PC-9 (cell line): ENCODE results near the gene MFAP2. TPM values are rescaled to one million over a fixed set of nuclear protein-coding genes. Genes with fewer than 3 reads are reported as not detected.

Experiments
- BruUV-seq: library from RNA; stranded (reverse); fragments of 400-500 nt; replicated peaks from 2 replicates; lab custom pipeline; 2021; lab: Mats Ljungman, UMichigan
- CTCF ChIA-PET: fragments of 300-600 bp; sonication (Branson Sonifier 250); formaldehyde crosslinking; loops from one replicate; lab custom pipeline; 2022; ENCODE audit warnings: antibody characterized with exemption; lab: Charles Lee
- POLR2A ChIA-PET: fragments of 300-600 bp; sonication (Branson Sonifier 250); formaldehyde crosslinking; loops from one replicate; lab custom pipeline; 2022; ENCODE audit warnings: antibody characterized with exemption; ENCODE audit not compliant: unreplicated experiment; lab: Charles Lee
- DNase-seq, 2 experiments: peaks; one replicate each; pipeline versions ENCODE4 v3.0.0 to v3.0.0-alpha.2; 2015 to 2022; ENCODE audit warnings: mixed read lengths in 1 of 2
- H2AFZ ChIP-seq: fragments of 200-600 bp; sonication (generic); 2 replicates; pipeline ENCODE4 v1.8.1; 2017; ENCODE audit warnings: antibody characterized with exemption
- H3F3A ChIP-seq: fragments of 200-600 bp; sonication (generic); 2 replicates; pipeline ENCODE4 v1.8.1; 2017; ENCODE audit warnings: antibody characterized with exemption, mild to moderate bottlenecking, low read depth; ENCODE audit not compliant: insufficient read depth
- H3K27ac ChIP-seq: fragments of 200-600 bp; sonication (generic); 2 replicates; pipeline ENCODE4 v1.6.1; 2016; ENCODE audit warnings: mixed run types
- H3K27me3 ChIP-seq: fragments of 200-600 bp; sonication (generic); 2 replicates; pipeline ENCODE4 v1.6.1; 2016; ENCODE audit warnings: low read depth, mixed run types; ENCODE audit not compliant: insufficient read depth
- H3K36me3 ChIP-seq: fragments of 200-600 bp; sonication (generic); 2 replicates; pipeline ENCODE4 v1.6.1; 2016; ENCODE audit warnings: low read depth, mixed run types
- H3K4me1 ChIP-seq: fragments of 200-600 bp; sonication (generic); replicated peaks from 2 replicates; pipeline ENCODE4 v1.6.1; 2016; ENCODE audit warnings: mixed run types; ENCODE audit not compliant: insufficient read depth
- H3K4me2 ChIP-seq: fragments of 200-600 bp; sonication (generic); 2 replicates; pipeline ENCODE4 v1.6.1; 2017; ENCODE audit warnings: mixed run types
- H3K4me3 ChIP-seq: fragments of 200-600 bp; sonication (generic); 2 replicates; pipeline ENCODE4 v1.6.1; 2016; ENCODE audit warnings: mixed run types
- H3K79me2 ChIP-seq: fragments of 200-600 bp; sonication (generic); 2 replicates; pipeline ENCODE4 v1.6.1; 2017; ENCODE audit warnings: low read depth, mixed run types
- H3K9me2 ChIP-seq: fragments of 200-600 bp; sonication (generic); 2 replicates; pipeline ENCODE4 v1.8.1; 2017; ENCODE audit warnings: mild to moderate bottlenecking; ENCODE audit not compliant: insufficient read depth
- H3K9me3 ChIP-seq: fragments of 200-600 bp; sonication (generic); 2 replicates; pipeline ENCODE4 v1.8.1; 2016; ENCODE audit warnings: low read depth; ENCODE audit not compliant: insufficient read depth
- H4K20me1 ChIP-seq: fragments of 200-600 bp; sonication (generic); 2 replicates; pipeline ENCODE4 v1.8.1; 2017; ENCODE audit not compliant: insufficient read depth
- CTCF ChIP-seq: fragments of 200-600 bp; sonication (generic); conservative IDR thresholded peaks from 2 replicates; pipeline ENCODE4 v1.6.1; 2017; ENCODE audit warnings: mixed run types, antibody characterized with exemption, mild to moderate bottlenecking, moderate library complexity
- EZH2 ChIP-seq: fragments of 200-600 bp; sonication (generic); IDR thresholded peaks from 2 replicates; pipeline ENCODE4 v1.8.0; 2017; ENCODE audit warnings: antibody characterized with exemption, low read depth
- intact Hi-C: fragments of 100-400 bp; cut with micrococcal nuclease; formaldehyde crosslinking; loops from one replicate; pipeline ENCODE4 v1.10.0; 2022; ENCODE audit not compliant: unreplicated experiment
- total RNA-seq: library from RNA; stranded (reverse); gene quantifications from 2 replicates; pipeline ENCODE4 v1.2.3, GENCODE V29; 2021

Gene MFAP2
- total RNA-seq, 1 experiment from 2014 or later = 6.3 TPM

DNA sequence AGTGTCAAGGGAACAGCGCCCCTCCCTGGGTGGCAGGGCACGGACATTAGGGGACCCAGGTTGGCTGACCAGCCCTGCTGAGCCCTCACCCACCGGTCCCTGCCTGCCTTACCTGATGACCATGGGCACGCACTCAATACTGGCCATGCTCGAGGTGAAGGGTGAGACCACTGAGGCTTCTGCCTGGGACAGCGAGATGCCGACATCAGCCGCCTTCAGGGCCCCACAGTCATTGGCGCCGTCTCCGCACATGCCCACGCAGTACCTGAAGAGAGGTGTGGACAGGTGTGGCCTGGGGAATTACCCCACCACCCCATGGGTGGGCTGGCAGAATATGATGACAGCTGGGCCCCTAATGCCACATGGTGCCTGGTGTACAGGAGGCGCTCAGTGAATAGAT, 7.8 kb upstream of the MFAP2 start:
- intact Hi-C loops = no loop called here
- Histone ChIP-seq H3K36me3 (no peaks in the 10 kb centered on the region), H3K4me3 (no peak overlapping the region), H3K9me3 (no peaks in the 10 kb centered on the region), H3F3A (peaks cover 10% of the 10 kb centered on the region; the same call in 1 of the 2 replicates), H3K27me3 (no peaks in the 10 kb centered on the region), H3K4me1 (peaks cover 11% of the 10 kb centered on the region), H3K79me2 (no peaks in the 10 kb centered on the region), H3K27ac (no peak overlapping the region), H3K9me2 (no peaks in the 10 kb centered on the region), H3K4me2 (no peak overlapping the region), H4K20me1 (no peaks in the 10 kb centered on the region), H2AFZ (no peak overlapping the region)
- no peak for DNase-seq
- ChIA-PET CTCF (no interaction called here), POLR2A (no interaction called here)
- BruUV-seq = no TSS peak
- TF ChIP-seq EZH2 = no peak
- TF ChIP-seq CTCF = no peak

DNA sequence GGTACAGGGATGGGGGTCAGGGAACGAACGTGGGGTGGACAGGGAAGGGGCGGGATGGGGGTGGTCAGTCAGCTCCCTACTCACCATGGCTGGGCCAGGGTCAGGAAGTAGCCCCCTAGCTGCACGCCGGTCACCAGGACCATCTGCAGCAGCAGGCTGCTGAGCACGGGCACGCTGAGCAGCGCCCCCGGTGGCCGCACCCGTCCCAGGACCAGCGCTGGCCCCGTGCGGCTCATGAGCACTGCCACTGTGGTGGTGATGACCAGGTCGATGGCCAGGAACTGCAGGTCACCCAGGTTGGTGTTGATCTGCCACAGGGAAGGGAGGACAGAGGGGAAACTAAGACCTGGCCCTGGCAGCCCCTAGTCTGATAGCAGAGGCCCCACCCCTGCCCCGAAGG, 6.5 kb upstream of the MFAP2 start:
- no peak for DNase-seq
- ChIA-PET CTCF (no interaction called here), POLR2A (no interaction called here)
- no TSS peak for BruUV-seq
- Histone ChIP-seq H3K4me1 (peaks cover 11% of the 10 kb centered on the region), H3K4me2 (no peak overlapping the region), H3K79me2 (no peaks in the 10 kb centered on the region), H3K4me3 (no peak overlapping the region), H3K36me3 (no peaks in the 10 kb centered on the region), H4K20me1 (no peaks in the 10 kb centered on the region), H3K27ac (no peak overlapping the region), H3K27me3 (no peaks in the 10 kb centered on the region), H2AFZ (no peak overlapping the region), H3K9me2 (no peaks in the 10 kb centered on the region), H3F3A (peaks cover 10% of the 10 kb centered on the region; the same call in 1 of the 2 replicates), H3K9me3 (no peaks in the 10 kb centered on the region)
- intact Hi-C loops = no loop called here
- TF ChIP-seq EZH2 (no peak), CTCF (peak; percentile 39)

GRCh38 chr1:16986560-16986959, 6.1 kb upstream of the MFAP2 start:
- H3K4me2 ChIP-seq = no peak overlapping the region
- no TSS peak for BruUV-seq
- H3K27ac ChIP-seq = no peak overlapping the region
- H3K4me1 ChIP-seq = peaks cover 11% of the 10 kb centered on the region
- no peaks in the 10 kb centered on the region for H4K20me1 ChIP-seq
- no peaks in the 10 kb centered on the region for H3K27me3 ChIP-seq
- peaks cover 10% of the 10 kb centered on the region; the same call in 1 of the 2 replicates for H3F3A ChIP-seq
- H3K36me3 ChIP-seq = no peaks in the 10 kb centered on the region
- no peaks in the 10 kb centered on the region for H3K9me2 ChIP-seq
- H3K79me2 ChIP-seq = no peaks in the 10 kb centered on the region
- no peak for DNase-seq
- H3K9me3 ChIP-seq = no peaks in the 10 kb centered on the region
- intact Hi-C loops = no loop called here
- H2AFZ ChIP-seq = no peak overlapping the region
- ChIA-PET POLR2A (no interaction called here), CTCF (interaction anchor here (0.5 kb wide), 1 partner anchor 30 kb away, joined by 3 read pairs; no protein-coding TSS in a partner anchor)
- TF ChIP-seq EZH2 (no peak), CTCF (no peak)
- no peak overlapping the region for H3K4me3 ChIP-seq
